Measurements from ENCODE around the gene BTRC.

BTRC gene

DNA sequence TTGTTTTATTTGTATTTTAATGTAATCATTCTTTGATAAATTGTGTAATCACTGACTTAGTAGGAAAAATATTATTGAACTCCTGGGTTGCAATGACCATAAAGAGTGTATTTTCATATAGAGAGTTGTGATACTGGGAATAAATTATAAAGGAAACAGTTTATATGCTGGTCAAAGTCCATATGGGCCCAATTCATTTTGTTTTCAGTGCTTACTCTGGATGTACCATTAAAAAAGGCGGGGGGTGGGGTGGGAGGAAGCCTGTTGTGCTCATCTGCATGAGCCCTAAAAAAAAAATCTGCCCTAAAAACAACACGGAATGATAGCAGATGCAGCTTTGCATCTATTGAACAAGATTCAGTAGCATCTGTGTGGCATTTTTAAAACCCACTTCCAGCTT lies 114.2 kb downstream of the BTRC start:
- no peak for TF ChIP-seq ZFX (IDR thresholded peaks at IDR 0.05; ENCODE audit: borderline replicate concordance)
- TF ChIP-seq, protein P1, sequence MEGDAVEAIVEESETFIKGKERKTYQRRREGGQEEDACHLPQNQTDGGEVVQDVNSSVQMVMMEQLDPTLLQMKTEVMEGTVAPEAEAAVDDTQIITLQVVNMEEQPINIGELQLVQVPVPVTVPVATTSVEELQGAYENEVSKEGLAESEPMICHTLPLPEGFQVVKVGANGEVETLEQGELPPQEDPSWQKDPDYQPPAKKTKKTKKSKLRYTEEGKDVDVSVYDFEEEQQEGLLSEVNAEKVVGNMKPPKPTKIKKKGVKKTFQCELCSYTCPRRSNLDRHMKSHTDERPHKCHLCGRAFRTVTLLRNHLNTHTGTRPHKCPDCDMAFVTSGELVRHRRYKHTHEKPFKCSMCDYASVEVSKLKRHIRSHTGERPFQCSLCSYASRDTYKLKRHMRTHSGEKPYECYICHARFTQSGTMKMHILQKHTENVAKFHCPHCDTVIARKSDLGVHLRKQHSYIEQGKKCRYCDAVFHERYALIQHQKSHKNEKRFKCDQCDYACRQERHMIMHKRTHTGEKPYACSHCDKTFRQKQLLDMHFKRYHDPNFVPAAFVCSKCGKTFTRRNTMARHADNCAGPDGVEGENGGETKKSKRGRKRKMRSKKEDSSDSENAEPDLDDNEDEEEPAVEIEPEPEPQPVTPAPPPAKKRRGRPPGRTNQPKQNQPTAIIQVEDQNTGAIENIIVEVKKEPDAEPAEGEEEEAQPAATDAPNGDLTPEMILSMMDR (IDR thresholded peaks at IDR 0.05): no peak
- H3K27ac ChIP-seq: no peak overlapping the region

DNA sequence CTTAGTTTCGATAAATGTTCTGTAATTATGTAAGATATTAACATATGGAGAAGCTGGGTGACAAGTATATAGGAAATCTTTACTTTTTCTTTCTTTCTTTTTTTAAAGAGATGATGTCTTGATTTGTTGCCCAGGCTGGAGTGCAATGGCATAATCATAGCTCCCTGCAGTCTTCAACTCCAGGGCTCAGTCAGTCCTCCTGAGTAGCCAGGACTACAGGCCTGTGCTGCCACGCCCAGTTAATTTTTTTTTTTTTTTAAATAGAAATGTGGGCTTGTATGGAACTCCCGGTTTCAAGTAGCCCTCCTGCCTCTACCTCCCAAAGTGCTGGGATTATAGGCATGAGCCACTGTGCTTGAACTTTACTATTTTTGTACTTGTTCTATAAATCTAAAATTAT lies 122.4 kb downstream of the BTRC start:
- H3K27ac ChIP-seq: no peak overlapping the region
- TF ChIP-seq, protein P1 (IDR thresholded peaks at IDR 0.05): no peak
- no peak for TF ChIP-seq ZFX (IDR thresholded peaks at IDR 0.05; ENCODE audit: borderline replicate concordance)

DNA sequence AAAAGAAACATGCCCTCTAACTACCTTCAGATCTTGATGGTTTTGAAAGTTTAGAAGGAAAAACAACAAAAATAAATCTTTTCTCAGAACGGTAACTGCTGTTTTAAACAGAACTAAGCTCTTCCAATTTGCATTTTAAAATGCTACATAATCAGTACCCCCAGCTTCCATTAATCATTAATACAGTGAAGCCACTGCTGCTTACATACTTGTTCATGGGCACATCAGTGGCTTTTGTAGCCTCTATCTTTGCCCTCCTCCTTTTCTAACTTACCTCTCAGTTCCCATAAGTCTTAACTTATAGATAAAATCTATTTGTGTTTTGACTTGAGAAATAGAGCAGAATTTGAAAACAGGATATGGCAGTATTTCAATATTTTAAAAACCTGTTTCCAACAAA lies 125.0 kb downstream of the BTRC start:
- H3K27ac ChIP-seq: no peak overlapping the region
- TF ChIP-seq, protein P1 (IDR thresholded peaks at IDR 0.05): no peak
- TF ChIP-seq ZFX (IDR thresholded peaks at IDR 0.05; ENCODE audit: borderline replicate concordance): no peak

DNA sequence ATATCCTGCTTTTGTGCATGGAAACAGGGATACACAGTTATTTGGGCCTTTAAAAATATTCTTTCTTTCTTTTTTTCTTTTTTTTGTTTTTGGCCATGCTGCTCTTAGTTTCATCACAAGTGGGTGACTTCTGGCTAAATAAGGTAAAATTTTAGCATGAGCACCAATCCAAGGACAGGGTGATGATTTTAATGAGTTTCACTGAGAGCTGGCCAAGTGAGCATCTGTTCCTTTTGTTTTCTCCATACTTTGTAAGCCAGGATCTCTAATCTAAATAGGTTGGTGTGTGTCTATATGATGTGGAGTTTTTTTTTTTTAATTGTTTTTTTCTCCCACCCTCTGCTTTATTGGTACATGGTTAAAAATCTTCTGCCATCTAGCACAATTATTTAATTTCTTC lies 127.3 kb downstream of the BTRC start:
- TF ChIP-seq, protein P1 (IDR thresholded peaks at IDR 0.05): no peak
- no peak for TF ChIP-seq ZFX (IDR thresholded peaks at IDR 0.05; ENCODE audit: borderline replicate concordance)
- H3K27ac ChIP-seq: no peak overlapping the region

DNA sequence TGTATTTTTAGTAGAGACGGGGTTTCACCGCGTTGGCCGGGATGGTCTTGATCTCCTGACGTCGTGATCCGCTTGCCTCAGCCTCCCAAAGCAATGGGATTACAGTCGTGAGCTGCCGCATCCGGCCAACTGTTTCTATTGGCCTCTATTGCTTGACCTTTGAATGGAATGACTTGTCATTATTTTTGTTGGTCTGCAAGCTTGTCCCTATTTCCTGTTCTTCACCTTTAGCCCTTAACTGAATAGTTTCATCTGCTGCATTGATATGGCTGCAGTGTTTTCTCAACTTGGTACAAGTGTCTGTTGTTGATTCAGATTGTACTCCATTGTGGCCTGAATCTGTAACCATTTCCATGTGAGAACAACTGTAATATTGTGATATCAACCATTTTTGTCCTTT lies 128.6 kb downstream of the BTRC start:
- TF ChIP-seq, protein P1 (IDR thresholded peaks at IDR 0.05): no peak
- TF ChIP-seq ZFX (IDR thresholded peaks at IDR 0.05; ENCODE audit: borderline replicate concordance): no peak
- H3K27ac ChIP-seq: no peak overlapping the region

DNA sequence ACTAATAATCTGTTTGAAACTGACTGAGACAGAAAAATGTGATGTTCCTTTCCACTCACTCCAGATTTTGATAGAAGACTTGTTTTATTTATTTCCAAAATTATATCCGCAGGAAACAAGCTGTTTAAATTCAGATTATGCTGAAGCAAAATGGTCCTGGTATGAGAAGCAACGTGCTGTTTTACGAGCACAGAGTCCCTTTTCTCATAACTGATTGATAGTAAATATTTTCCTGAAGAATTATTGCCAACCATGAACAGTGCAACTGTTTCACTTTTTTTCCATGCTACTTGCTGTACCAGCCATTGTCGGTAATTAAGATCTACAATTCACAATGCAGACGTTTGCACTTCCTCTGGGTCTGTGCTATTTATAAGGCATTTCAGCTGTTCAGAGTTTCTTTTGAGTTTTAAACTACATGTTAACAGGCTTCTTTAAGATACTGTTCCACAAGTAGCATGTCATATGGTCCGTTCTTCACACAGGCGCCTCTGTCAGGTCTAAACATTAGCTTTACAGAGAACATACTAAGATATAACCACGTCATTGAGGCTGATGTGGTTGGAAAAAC lies 130.3 kb downstream of the BTRC start:
- TF ChIP-seq, protein P1 (IDR thresholded peaks at IDR 0.05): no peak
- TF ChIP-seq ZFX (IDR thresholded peaks at IDR 0.05; ENCODE audit: borderline replicate concordance): no peak
- no peak overlapping the region for H3K27ac ChIP-seq

DNA sequence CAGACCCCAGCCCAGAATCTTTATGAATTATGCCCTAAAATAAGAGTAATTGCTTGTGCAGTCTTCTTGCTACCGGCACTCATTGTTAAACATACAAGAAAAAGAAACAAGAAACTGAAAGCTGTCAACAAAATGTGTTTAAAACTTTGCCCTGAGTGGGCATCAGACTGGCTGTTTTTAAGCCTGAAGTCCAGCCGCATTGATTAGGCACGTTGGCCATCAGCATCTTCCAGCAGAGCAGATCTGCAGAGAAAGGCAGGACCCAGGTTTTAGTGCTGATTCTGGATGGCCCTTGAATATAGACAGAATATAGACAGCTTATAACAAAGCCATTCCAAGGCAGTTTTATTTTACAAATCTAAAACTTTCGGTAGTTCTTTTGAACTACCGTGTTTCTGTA lies 131.2 kb downstream of the BTRC start:
- TF ChIP-seq, protein P1 (IDR thresholded peaks at IDR 0.05): no peak
- no peak for TF ChIP-seq ZFX (IDR thresholded peaks at IDR 0.05; ENCODE audit: borderline replicate concordance)
- H3K27ac ChIP-seq: no peak overlapping the region
